Memory B cell (primary cell): ENCODE results near the gene ARF6.

ENCODE experiments used
- ATAC-seq: fragments of 150-1000 bp; cut with Tn5 transposase; 2 replicates; pipeline ENCODE4 v1.10.0; 2021; ENCODE audit warnings: low read depth, mild to moderate bottlenecking, moderate library complexity
- DNase-seq, 2 donors: peaks; one replicate each; pipeline ENCODE4 v3.0.0; 2022; ENCODE audit warnings: low spot score in 2 of 2
- H3K27ac Mint-ChIP-seq: one replicate; pipeline ENCODE4 v1.8.0; 2022; ENCODE audit warnings: mild to moderate bottlenecking, moderate library complexity, mixed read lengths
- H3K27me3 Mint-ChIP-seq: one replicate; pipeline ENCODE4 v1.8.0; 2022; ENCODE audit warnings: mixed read lengths
- H3K36me3 Mint-ChIP-seq: one replicate; pipeline ENCODE4 v1.8.0; 2022; ENCODE audit warnings: mild to moderate bottlenecking, mixed read lengths
- H3K4me1 Mint-ChIP-seq: one replicate; pipeline ENCODE4 v1.8.0; 2022; ENCODE audit warnings: mixed read lengths
- H3K4me3 Mint-ChIP-seq: one replicate; pipeline ENCODE4 v1.8.0; 2022; ENCODE audit warnings: mild to moderate bottlenecking, moderate library complexity, mixed read lengths
- H3K9me3 Mint-ChIP-seq: one replicate; pipeline ENCODE4 v1.8.0; 2022; ENCODE audit warnings: mixed read lengths

Gene ARF6

GRCh38 chr14:49892636-49893308, at the start of gene ARF6:
TSS of gene ARF6 (plus strand) at chr14:49893082. CDS start at chr14:49893737, 655 bp downstream.
- peaks cover 20% of the 10 kb centered on the region for H3K4me1 Mint-ChIP-seq
- peaks cover 27% of the 10 kb centered on the region for H3K36me3 Mint-ChIP-seq
- peak within 1 kb of the TSS; percentile 98 for H3K4me3 Mint-ChIP-seq
- H3K27ac Mint-ChIP-seq = peak within 1 kb of the TSS; percentile 97
- H3K9me3 Mint-ChIP-seq = no peaks in the 10 kb centered on the region
- DNase-seq (peak; percentile 95 to 96), ATAC-seq (peak; percentile 83)
- no peaks in the 10 kb centered on the region for H3K27me3 Mint-ChIP-seq

- no peak overlapping the region for H3K4me3 Mint-ChIP-seq
- H3K36me3 Mint-ChIP-seq = peaks cover 12% of the 10 kb centered on the region
- H3K9me3 Mint-ChIP-seq = no peaks in the 10 kb centered on the region
- peak overlapping the region; percentile 68 for H3K27ac Mint-ChIP-seq
- no peak for DNase-seq
- ATAC-seq = no peak
- H3K27me3 Mint-ChIP-seq = no peaks in the 10 kb centered on the region
- peaks cover 17% of the 10 kb centered on the region for H3K4me1 Mint-ChIP-seq
Observed at GRCh38 chr14:49849213-49849847, 43.6 kb upstream of the ARF6 start.

- H3K27me3 Mint-ChIP-seq = no peaks in the 10 kb centered on the region
- peaks cover 17% of the 10 kb centered on the region for H3K4me1 Mint-ChIP-seq
- H3K36me3 Mint-ChIP-seq = peaks cover 8% of the 10 kb centered on the region
- ATAC-seq = no peak
- H3K27ac Mint-ChIP-seq = peak overlapping the region; percentile 96
- no peak for DNase-seq
- H3K4me3 Mint-ChIP-seq = peak overlapping the region; percentile 96
- no peaks in the 10 kb centered on the region for H3K9me3 Mint-ChIP-seq
Observed at GRCh38 chr14:49851813-49852212, 41.1 kb upstream of the ARF6 start.

- H3K4me1 Mint-ChIP-seq = peaks cover 19% of the 10 kb centered on the region
- peak within 1 kb of the TSS; percentile 96 for H3K27ac Mint-ChIP-seq
- H3K27me3 Mint-ChIP-seq = no peaks in the 10 kb centered on the region
- H3K9me3 Mint-ChIP-seq = no peaks in the 10 kb centered on the region
- DNase-seq = peak; percentile 87 to 88
- H3K36me3 Mint-ChIP-seq = peaks cover 6% of the 10 kb centered on the region
- ATAC-seq = peak; percentile 81
- peak within 1 kb of the TSS; percentile 96 for H3K4me3 Mint-ChIP-seq
Observed at GRCh38 chr14:49852301-49853157, 40.4 kb upstream of the ARF6 start, which contains the start of gene NEMF. TSS of gene NEMF (minus strand) at chr14:49852788. CDS start at chr14:49852753, 35 bp downstream.

- H3K27me3 Mint-ChIP-seq = no peaks in the 10 kb centered on the region
- H3K4me3 Mint-ChIP-seq = peak overlapping the region; percentile 96
- H3K36me3 Mint-ChIP-seq = peaks cover 7% of the 10 kb centered on the region
- no peaks in the 10 kb centered on the region for H3K9me3 Mint-ChIP-seq
- ATAC-seq = peak; percentile 15
- no peak for DNase-seq
- H3K27ac Mint-ChIP-seq = peak overlapping the region; percentile 96
- H3K4me1 Mint-ChIP-seq = peaks cover 20% of the 10 kb centered on the region
Observed at GRCh38 chr14:49853158-49853477, 39.8 kb upstream of the ARF6 start.

- ATAC-seq (peak; percentile 64), DNase-seq (peak; percentile 60 to 64)
- peak overlapping the region; percentile 96 for H3K4me3 Mint-ChIP-seq
- H3K27ac Mint-ChIP-seq = peak overlapping the region; percentile 96
- H3K4me1 Mint-ChIP-seq = peaks cover 23% of the 10 kb centered on the region
- peaks cover 2% of the 10 kb centered on the region for H3K9me3 Mint-ChIP-seq
- peaks cover 7% of the 10 kb centered on the region for H3K36me3 Mint-ChIP-seq
- H3K27me3 Mint-ChIP-seq = no peaks in the 10 kb centered on the region
Observed at GRCh38 chr14:49853572-49854375, 39.1 kb upstream of the ARF6 start.

- no peak for ATAC-seq
- Mint-ChIP-seq H3K4me1 (peaks cover 19% of the 10 kb centered on the region), H3K9me3 (peaks cover 2% of the 10 kb centered on the region), H3K4me3 (no peak overlapping the region), H3K27ac (peak overlapping the region; percentile 69), H3K36me3 (peaks cover 1% of the 10 kb centered on the region), H3K27me3 (no peaks in the 10 kb centered on the region)
- DNase-seq = no peak
Observed at GRCh38 chr14:49857427-49858003, 35.4 kb upstream of the ARF6 start.

- H3K27ac Mint-ChIP-seq = no peak overlapping the region
Observed at GRCh38 chr14:49858383-49858782, 34.5 kb upstream of the ARF6 start.

GRCh38 chr14:49860988-49861698, 31.7 kb upstream of the ARF6 start:
- Mint-ChIP-seq H3K4me1 (peaks cover 17% of the 10 kb centered on the region), H3K4me3 (no peak overlapping the region), H3K27ac (no peak overlapping the region), H3K27me3 (no peaks in the 10 kb centered on the region), H3K9me3 (peaks cover 2% of the 10 kb centered on the region), H3K36me3 (peaks cover 1% of the 10 kb centered on the region)
- DNase-seq (no peak), ATAC-seq (no peak)

More at GRCh38 chr14:49858383-49858782, 34.5 kb upstream of the ARF6 start:
- H3K4me3 Mint-ChIP-seq = no peak overlapping the region
- DNase-seq = no peak
- H3K9me3 Mint-ChIP-seq = peaks cover 2% of the 10 kb centered on the region
- H3K36me3 Mint-ChIP-seq = peaks cover 1% of the 10 kb centered on the region
- ATAC-seq = no peak
- no peaks in the 10 kb centered on the region for H3K27me3 Mint-ChIP-seq
- peaks cover 19% of the 10 kb centered on the region for H3K4me1 Mint-ChIP-seq

- Mint-ChIP-seq H3K27me3 (no peaks in the 10 kb centered on the region), H3K27ac (no peak overlapping the region), H3K4me1 (peaks cover 17% of the 10 kb centered on the region), H3K4me3 (no peak overlapping the region), H3K9me3 (peaks cover 2% of the 10 kb centered on the region), H3K36me3 (peaks cover 1% of the 10 kb centered on the region)
- DNase-seq (peak; percentile 42 to 56), ATAC-seq (peak; percentile 7)
Observed at GRCh38 chr14:49861699-49862088, 31.2 kb upstream of the ARF6 start.

GRCh38 chr14:49862089-49862673, 30.7 kb upstream of the ARF6 start:
- ATAC-seq (peak; percentile 20), DNase-seq (peak; percentile 88 to 91)
- H3K36me3 Mint-ChIP-seq = peaks cover 1% of the 10 kb centered on the region
- H3K27me3 Mint-ChIP-seq = no peaks in the 10 kb centered on the region
- peaks cover 2% of the 10 kb centered on the region for H3K9me3 Mint-ChIP-seq
- peaks cover 17% of the 10 kb centered on the region for H3K4me1 Mint-ChIP-seq
- H3K4me3 Mint-ChIP-seq = no peak overlapping the region
- no peak overlapping the region for H3K27ac Mint-ChIP-seq

GRCh38 chr14:49863487-49864281, 29.2 kb upstream of the ARF6 start:
- no peak for ATAC-seq
- Mint-ChIP-seq H3K9me3 (no peaks in the 10 kb centered on the region), H3K4me1 (peaks cover 17% of the 10 kb centered on the region), H3K36me3 (no peaks in the 10 kb centered on the region), H3K4me3 (no peak overlapping the region), H3K27me3 (no peaks in the 10 kb centered on the region), H3K27ac (no peak overlapping the region)
- DNase-seq = no peak
